HepG2 (cell line): Measurements from ENCODE around the gene VASN. TPM values are rescaled to one million over a fixed set of nuclear protein-coding genes. Genes with fewer than 3 reads are reported as not detected.

Experiments used
- ATAC-seq: fragments of 200-7000 bp; cut with Tn5 transposase; 3 replicates; pipeline ENCODE4 v1.9.1; 2020; ENCODE audit warnings: mild to moderate bottlenecking, moderate library complexity
- BruUV-seq: library from RNA; stranded (reverse); fragments of 400-500 nt; replicated peaks from 2 replicates; lab custom pipeline; 2021; lab: Mats Ljungman, UMichigan
- CTCF ChIA-PET: fragments of 300-600 bp; formaldehyde crosslinking; extraction: SDS; loops from one replicate; lab custom pipeline; 2021; ENCODE audit warnings: low total read pairs, inconsistent platforms, low intra/inter-chr PET ratio; lab: Yijun Ruan, JAX
- POLR2A ChIA-PET: fragments of 350-600 bp; sonication (Branson Sonifier 250); formaldehyde crosslinking; loops from one replicate; lab custom pipeline; 2020; ENCODE audit warnings: antibody characterized with exemption, inconsistent platforms; lab: Yijun Ruan, JAX
- DNase-seq: peaks from one replicate; pipeline ENCODE4 v3.0.0-alpha.2; 2015; ENCODE audit warnings: low spot score
- FAIRE-seq: peaks from 3 replicates; lab custom pipeline; 2011; peaks lifted over from hg19 to GRCh38; lab: Jason Lieb, UNC
- H2AFZ ChIP-seq: one replicate; pipeline ENCODE4 v1.6.1; 2011; ENCODE audit warnings: low read length, inconsistent platforms
- H3K27ac ChIP-seq: fragments of 300-600 bp; 3 replicates; pipeline ENCODE4 v1.8.0; 2011; ENCODE audit warnings: mixed run types, mild to moderate bottlenecking, mixed read lengths, low read length, inconsistent platforms; ENCODE audit not compliant: insufficient read depth; ENCODE audit errors: extremely low read length
- H3K27me3 ChIP-seq, 2 experiments: fragments of 200-600 bp in 1 of 2; 2 replicates in 1 of 2; 3 replicates in 1 of 2; pipeline versions ENCODE4 v1.6.0 to v1.8.0; 2011; ENCODE audit warnings: low read length in 2 of 2, mild to moderate bottlenecking in 2 of 2, moderate library complexity in 2 of 2, inconsistent platforms in 1 of 2; ENCODE audit not compliant: insufficient read depth in 2 of 2, control insufficient read depth in 1 of 2
- H3K36me3 ChIP-seq, 2 experiments: fragments of 200-600 bp in 1 of 2; replicated peaks in 1 of 2; 2 replicates in 1 of 2; 3 replicates in 1 of 2; pipeline versions ENCODE4 v1.5.1 to v1.8.0; 2011; ENCODE audit warnings: low read length in 2 of 2, inconsistent platforms in 1 of 2; ENCODE audit not compliant: insufficient read depth in 2 of 2, control insufficient read depth in 1 of 2
- H3K4me1 ChIP-seq: 2 replicates; pipeline ENCODE4 v1.5.1; 2012; ENCODE audit warnings: low read length, inconsistent platforms; ENCODE audit not compliant: insufficient read depth
- H3K4me2 ChIP-seq: 2 replicates; pipeline ENCODE4 v1.6.0; 2011; ENCODE audit warnings: low read depth, low read length, inconsistent platforms
- H3K4me3 ChIP-seq, 3 experiments: fragments of 200-600 bp in 1 of 3; sonication (generic), shearing (Covaris generic) in 1 of 3; replicated peaks in 1 of 3; 2 replicates each; pipeline ENCODE4 v1.5.1; 2011 to 2016; ENCODE audit warnings: low read length in 3 of 3, inconsistent platforms in 2 of 3, low read depth in 2 of 3, mild to moderate bottlenecking in 2 of 3, control low read depth in 1 of 3, mixed read lengths in 1 of 3; ENCODE audit not compliant: insufficient read depth in 1 of 3
- H3K79me2 ChIP-seq: one replicate; pipeline ENCODE4 v1.6.1; 2011; ENCODE audit warnings: low read length, inconsistent platforms; ENCODE audit not compliant: insufficient read depth
- H3K9ac ChIP-seq: 2 replicates; pipeline ENCODE4 v1.6.0; 2011; ENCODE audit warnings: mild to moderate bottlenecking, low read depth, low read length, inconsistent platforms; ENCODE audit not compliant: insufficient read depth
- H3K9me3 ChIP-seq: 2 replicates; pipeline ENCODE4 v1.5.1; 2012; ENCODE audit warnings: mild to moderate bottlenecking, low read length
- H4K20me1 ChIP-seq: 2 replicates; pipeline ENCODE4 v1.6.0; 2011; ENCODE audit warnings: inconsistent platforms, mild to moderate bottlenecking, low read length, moderate library complexity; ENCODE audit not compliant: insufficient read depth
- FOXK1 ChIP-seq: sonication (generic); formaldehyde crosslinking; IDR thresholded peaks from 2 replicates; pipeline ENCODE4 v1.4.0; 2020; ENCODE audit warnings: low read depth, missing genetic modification reagents, borderline replicate concordance
- HNRNPL ChIP-seq: fragments of 200-400 bp; formaldehyde crosslinking; IDR thresholded peaks from 2 replicates; pipeline ENCODE4 v1.6.1; 2017; ENCODE audit warnings: mild to moderate bottlenecking, low read depth, low read length
- MAFG ChIP-seq: sonication (generic); formaldehyde crosslinking; IDR thresholded peaks from 2 replicates; pipeline ENCODE4 v1.5.1; 2020; ENCODE audit warnings: mild to moderate bottlenecking, missing genetic modification reagents
- PCBP2 ChIP-seq: fragments of 200-400 bp; formaldehyde crosslinking; optimal IDR thresholded peaks from 2 replicates; pipeline ENCODE3; 2018; ENCODE audit warnings: low read length, low read depth; ENCODE audit not compliant: poor library complexity, severe bottlenecking
- STAG1 ChIP-seq: sonication (generic); formaldehyde crosslinking; IDR thresholded peaks from 2 replicates; pipeline ENCODE4 v1.4.0; 2020; ENCODE audit warnings: missing genetic modification reagents
- TOE1 ChIP-seq: sonication (generic); formaldehyde crosslinking; IDR thresholded peaks from 2 replicates; pipeline ENCODE4 v1.4.0; 2020; ENCODE audit warnings: mild to moderate bottlenecking, missing genetic modification reagents
- ZNF282 ChIP-seq: fragments of 450-650 bp; IDR thresholded peaks from 2 replicates; pipeline ENCODE4 v1.6.1; 2018; ENCODE audit not compliant: partially characterized antibody
- ZNF326 ChIP-seq: sonication (generic); formaldehyde crosslinking; IDR thresholded peaks from 2 replicates; pipeline ENCODE4 v1.4.0; 2020; ENCODE audit warnings: missing genetic modification reagents, borderline replicate concordance
- WGBS: methylation state at CpG from one replicate; pipeline ENCODE4 v1.1.6; 2017; ENCODE audit warnings: low lambda C conversion rate; 5-methylcytosine and 5-hydroxymethylcytosine counted together
- in situ Hi-C: cut with HindIII; loops from 2 replicates; pipeline ENCODE4 v1.10.0; 2017; ENCODE audit warnings: low pct_unique_long_range_greater_than_20kb; ENCODE audit not compliant: extremely low pct_ligation_motif_present
- intact Hi-C: fragments of 100-400 bp; cut with micrococcal nuclease; formaldehyde crosslinking; loops from one replicate; pipeline ENCODE4 v1.10.0; 2022; ENCODE audit not compliant: unreplicated experiment
- polyA plus RNA-seq, 8 experiments: library from polyadenylated mRNA; depleted of rRNA in 3 of 8; stranded (reverse) in 7 of 8; unstranded in 1 of 8; fragments of >200 nt; fragmentation: Illumina TruSeq in 4 of 8; extraction: Trizol in 4 of 8; gene quantifications; 2 replicates each; pipeline versions ENCODE4 v1.2.1 to v1.2.3, GENCODE V29; 2011 to 2016; ENCODE audit warnings: low read depth in 4 of 8, missing spikeins in 1 of 8, mixed read lengths in 1 of 8; ENCODE audit not compliant: insufficient read depth in 1 of 8
- total RNA-seq, 5 experiments: library from RNA; depleted of rRNA; stranded (reverse); fragments of >200 nt; fragmentation: Illumina TruSeq; extraction: Trizol; gene quantifications; 2 replicates each; pipeline ENCODE4 v1.2.3, GENCODE V29; 2016; ENCODE audit warnings: low read depth in 1 of 5
- TF ChIP-seq, protein P1 (sequence below): sonication (generic); formaldehyde crosslinking; IDR thresholded peaks from 2 replicates; pipeline ENCODE4 v1.5.1; 2020; ENCODE audit warnings: mild to moderate bottlenecking, missing genetic modification reagents, borderline replicate concordance

Gene VASN
- total and polyA plus RNA-seq, 2 of the 13 experiments (the other 11 are each of a cell fraction or from before 2014, with no cell fraction given) = 8.4 to 18.2 TPM

DNA sequence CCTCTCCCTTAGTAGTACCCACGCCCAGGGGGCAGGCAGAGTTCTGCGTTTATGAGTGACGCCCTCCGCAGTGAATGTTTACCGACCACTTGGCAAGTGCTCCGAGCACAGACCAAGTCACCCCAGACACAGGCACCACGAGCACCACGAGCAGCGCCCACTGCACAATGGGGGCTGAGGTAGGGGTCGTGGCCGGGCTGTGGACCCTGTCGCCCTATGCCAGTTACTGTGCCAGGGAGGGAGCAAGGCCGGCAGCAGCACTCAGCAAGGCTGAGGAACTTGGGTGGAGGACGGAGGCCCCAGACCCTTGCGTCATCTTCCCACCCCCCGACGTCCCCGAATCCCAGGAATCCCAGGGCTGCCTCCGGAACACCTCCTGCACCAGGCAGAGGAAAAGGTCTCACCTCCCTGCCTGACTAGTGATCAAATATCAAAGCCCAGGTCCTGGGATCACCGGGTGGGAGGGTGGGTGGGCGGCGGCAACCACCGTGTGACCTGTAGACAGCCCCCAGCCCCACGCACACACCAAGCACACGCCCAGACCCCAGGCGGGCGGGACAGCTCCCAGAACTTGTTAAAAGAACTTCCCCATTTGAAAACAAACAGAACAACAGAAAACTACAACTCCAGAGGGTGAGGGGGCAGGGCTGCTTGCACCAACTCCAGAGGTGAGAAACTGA, 5.4 kb downstream of the VASN start:
- Histone ChIP-seq H3K9me3 (no peaks in the 10 kb centered on the region), H3K36me3 (peaks cover 2 to 9% of the 10 kb centered on the region in 2 experiments; a peak in 4 of 5 replicates), H3K27ac (no peak overlapping the region), H3K4me2 (no peak overlapping the region), H4K20me1 (peaks cover 52% of the 10 kb centered on the region), H3K4me1 (peaks cover 77% of the 10 kb centered on the region), H3K27me3 (no peaks in the 10 kb centered on the region), H3K9ac (no peak overlapping the region), H2AFZ (no peak overlapping the region), H3K79me2 (peaks cover 56% of the 10 kb centered on the region), H3K4me3 (no peak overlapping the region)
- in situ Hi-C loops (no loop called here), intact Hi-C loops (loop anchor here (1.0 kb wide), 1 partner anchor 18 kb away; no protein-coding TSS in a partner anchor)
- WGBS = 89% methylated on average over 10 of the region's 27 CpGs
- FAIRE-seq (no peak), DNase-seq (no peak), ATAC-seq (no peak)
- CTCF ChIA-PET = interaction anchor here (2.1 kb wide), 1 partner anchor 18 kb away, joined by 10 read pairs; no protein-coding TSS in a partner anchor
- BruUV-seq = no TSS peak
- POLR2A ChIA-PET = interaction anchor here (1.1 to 1.4 kb wide), 2 partner anchors 13 to 14 kb away, joined by 3 read pairs; no protein-coding TSS in a partner anchor
- TF ChIP-seq PCBP2 = no peak
- no peak for TF ChIP-seq FOXK1
- TF ChIP-seq MAFG (CRISPR knock-in tag) = no peak
- TF ChIP-seq ZNF282 = no peak
- no peak for TF ChIP-seq TOE1
- TF ChIP-seq, all 625 proteins: peak for 0

DNA sequence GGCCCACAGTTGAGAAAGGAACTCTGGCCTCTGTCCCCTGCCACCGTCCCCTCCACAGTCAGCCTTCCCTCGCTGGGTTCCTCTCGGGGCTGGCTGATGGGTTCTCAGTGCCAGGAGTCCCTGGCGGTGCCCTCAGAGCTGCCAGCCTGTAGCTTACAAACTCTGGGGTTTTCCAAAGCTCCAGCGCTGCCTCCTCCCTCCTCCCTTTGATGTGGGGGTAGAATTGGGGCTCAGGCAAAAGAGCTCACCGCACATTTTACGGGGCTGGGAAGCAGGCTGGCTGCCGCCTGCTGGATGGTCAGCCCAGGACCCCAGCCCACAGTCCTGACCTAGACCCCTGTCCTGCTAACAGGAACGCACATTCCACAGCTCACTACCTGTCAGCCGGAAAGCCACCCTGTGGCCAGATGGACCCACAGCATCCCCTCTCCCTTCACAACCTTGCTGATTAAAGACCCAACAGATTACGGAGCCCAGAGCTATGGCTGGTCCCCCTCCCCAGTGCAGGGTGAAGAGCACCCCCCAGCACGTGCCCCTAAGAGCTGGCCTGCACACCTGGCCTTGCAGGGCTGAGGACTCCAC, 6.0 kb downstream of the VASN start:
- in situ Hi-C loops = no loop called here
- 0 out of 2 replicates have a peak, but pooled peaks have one; percentile 20 for TF ChIP-seq ZNF326 (CRISPR knock-in tag)
- 0 out of 2 replicates have a peak, but pooled peaks have one; percentile 7 for TF ChIP-seq STAG1 (CRISPR knock-in tag)
- peak; percentile 70 for TF ChIP-seq HNRNPL
- TF ChIP-seq, protein P1, sequence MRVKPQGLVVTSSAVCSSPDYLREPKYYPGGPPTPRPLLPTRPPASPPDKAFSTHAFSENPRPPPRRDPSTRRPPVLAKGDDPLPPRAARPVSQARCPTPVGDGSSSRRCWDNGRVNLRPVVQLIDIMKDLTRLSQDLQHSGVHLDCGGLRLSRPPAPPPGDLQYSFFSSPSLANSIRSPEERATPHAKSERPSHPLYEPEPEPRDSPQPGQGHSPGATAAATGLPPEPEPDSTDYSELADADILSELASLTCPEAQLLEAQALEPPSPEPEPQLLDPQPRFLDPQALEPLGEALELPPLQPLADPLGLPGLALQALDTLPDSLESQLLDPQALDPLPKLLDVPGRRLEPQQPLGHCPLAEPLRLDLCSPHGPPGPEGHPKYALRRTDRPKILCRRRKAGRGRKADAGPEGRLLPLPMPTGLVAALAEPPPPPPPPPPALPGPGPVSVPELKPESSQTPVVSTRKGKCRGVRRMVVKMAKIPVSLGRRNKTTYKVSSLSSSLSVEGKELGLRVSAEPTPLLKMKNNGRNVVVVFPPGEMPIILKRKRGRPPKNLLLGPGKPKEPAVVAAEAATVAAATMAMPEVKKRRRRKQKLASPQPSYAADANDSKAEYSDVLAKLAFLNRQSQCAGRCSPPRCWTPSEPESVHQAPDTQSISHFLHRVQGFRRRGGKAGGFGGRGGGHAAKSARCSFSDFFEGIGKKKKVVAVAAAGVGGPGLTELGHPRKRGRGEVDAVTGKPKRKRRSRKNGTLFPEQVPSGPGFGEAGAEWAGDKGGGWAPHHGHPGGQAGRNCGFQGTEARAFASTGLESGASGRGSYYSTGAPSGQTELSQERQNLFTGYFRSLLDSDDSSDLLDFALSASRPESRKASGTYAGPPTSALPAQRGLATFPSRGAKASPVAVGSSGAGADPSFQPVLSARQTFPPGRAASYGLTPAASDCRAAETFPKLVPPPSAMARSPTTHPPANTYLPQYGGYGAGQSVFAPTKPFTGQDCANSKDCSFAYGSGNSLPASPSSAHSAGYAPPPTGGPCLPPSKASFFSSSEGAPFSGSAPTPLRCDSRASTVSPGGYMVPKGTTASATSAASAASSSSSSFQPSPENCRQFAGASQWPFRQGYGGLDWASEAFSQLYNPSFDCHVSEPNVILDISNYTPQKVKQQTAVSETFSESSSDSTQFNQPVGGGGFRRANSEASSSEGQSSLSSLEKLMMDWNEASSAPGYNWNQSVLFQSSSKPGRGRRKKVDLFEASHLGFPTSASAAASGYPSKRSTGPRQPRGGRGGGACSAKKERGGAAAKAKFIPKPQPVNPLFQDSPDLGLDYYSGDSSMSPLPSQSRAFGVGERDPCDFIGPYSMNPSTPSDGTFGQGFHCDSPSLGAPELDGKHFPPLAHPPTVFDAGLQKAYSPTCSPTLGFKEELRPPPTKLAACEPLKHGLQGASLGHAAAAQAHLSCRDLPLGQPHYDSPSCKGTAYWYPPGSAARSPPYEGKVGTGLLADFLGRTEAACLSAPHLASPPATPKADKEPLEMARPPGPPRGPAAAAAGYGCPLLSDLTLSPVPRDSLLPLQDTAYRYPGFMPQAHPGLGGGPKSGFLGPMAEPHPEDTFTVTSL (CRISPR knock-in tag) = no peak

More for the DNA sequence above, 6.0 kb downstream of the VASN start:
- H3K27ac ChIP-seq = peak overlapping the region; percentile 52
- H3K9ac ChIP-seq = no peak overlapping the region
- BruUV-seq = no TSS peak
- no peaks in the 10 kb centered on the region for H3K27me3 ChIP-seq
- peaks cover 2 to 10% of the 10 kb centered on the region in 2 experiments for H3K36me3 ChIP-seq
- CTCF ChIA-PET = interaction anchor here (2.1 kb wide), 1 partner anchor 19 kb away, joined by 10 read pairs; no protein-coding TSS in a partner anchor
- FAIRE-seq (no peak), DNase-seq (no peak), ATAC-seq (peak; percentile 13; the same call in 2 of the 3 replicates)
- peaks cover 55% of the 10 kb centered on the region for H4K20me1 ChIP-seq
- peaks cover 49% of the 10 kb centered on the region for H3K79me2 ChIP-seq
- POLR2A ChIA-PET = interaction anchor here (1.1 to 1.4 kb wide), 2 partner anchors 12 to 14 kb away, joined by 3 read pairs; no protein-coding TSS in a partner anchor
- H3K9me3 ChIP-seq = no peaks in the 10 kb centered on the region
- intact Hi-C loops = loop anchor here (1.0 kb wide), 1 partner anchor 18 kb away; no protein-coding TSS in a partner anchor
- 95% methylated on average over 6 of the region's 12 CpGs for WGBS
- no peak overlapping the region; a peak in 1 of 6 replicates for H3K4me3 ChIP-seq
- no peak overlapping the region for H2AFZ ChIP-seq
- H3K4me1 ChIP-seq = peaks cover 77% of the 10 kb centered on the region
- H3K4me2 ChIP-seq = no peak overlapping the region
